Tibial nerve (tissue), 4 donors: Measurements from ENCODE around the gene CCBE1. TPM values are rescaled to one million over a fixed set of nuclear protein-coding genes. Genes with fewer than 3 reads are reported as not detected.
"Not testable (repeated sequence)": the region's sequence is repeated elsewhere in the genome, so short reads cannot be mapped to it uniquely, and the experiment has no call there.

Experiments
- DNase-seq, 2 donors: peaks; one replicate each; pipeline ENCODE4 v3.0.0-alpha.2; 2019; ENCODE audit warnings: low spot score in 2 of 2
- H3K27ac ChIP-seq, 4 donors: fragments of 200-600 bp; sonication (generic) in 3 of 4; one replicate each; pipeline ENCODE4 v1.5.1; 2017 to 2019; ENCODE audit warnings: mild to moderate bottlenecking in 1 of 4
- H3K27me3 ChIP-seq, 2 donors: fragments of 200-600 bp; sonication (generic) in 1 of 2; one replicate each; pipeline versions ENCODE4 v1.5.1 to v1.6.0; 2017 to 2019
- H3K36me3 ChIP-seq, 3 donors: fragments of 200-600 bp; sonication (generic); one replicate each; pipeline ENCODE4 v1.5.1; 2018 to 2019
- H3K4me1 ChIP-seq, 4 donors: fragments of 200-600 bp; sonication (generic) in 3 of 4; one replicate each; pipeline ENCODE4 v1.5.1; 2017 to 2019
- H3K4me3 ChIP-seq, 4 donors: fragments of 200-600 bp; sonication (generic) in 3 of 4; one replicate each; pipeline ENCODE4 v1.5.1; 2017 to 2019; ENCODE audit warnings: mild to moderate bottlenecking in 1 of 4, moderate library complexity in 1 of 4
- H3K9me3 ChIP-seq, 4 donors: fragments of 200-600 bp; sonication (generic) in 3 of 4; one replicate each; pipeline ENCODE4 v1.5.1; 2017 to 2019
- EP300 ChIP-seq, 2 donors: sonication (generic); formaldehyde crosslinking; IDR thresholded peaks; one replicate each; pipeline ENCODE4 v1.6.1; 2017; ENCODE audit warnings: antibody characterized with exemption in 2 of 2, mild to moderate bottlenecking in 1 of 2
- POLR2A ChIP-seq, 2 donors: fragments of 450-650 bp; IDR thresholded peaks; one replicate each; pipeline ENCODE4 v1.6.1; 2017; ENCODE audit warnings: antibody characterized with exemption in 2 of 2, mild to moderate bottlenecking in 2 of 2, moderate library complexity in 2 of 2
- WGBS, 2 donors: methylation state at CpG; one replicate each; pipeline ENCODE4 v1.1.5; 2018; 5-methylcytosine and 5-hydroxymethylcytosine counted together
- total RNA-seq, 4 donors: library from RNA; depleted of rRNA; stranded (reverse); fragments of >200 nt; gene quantifications; one replicate each; pipeline ENCODE4 v1.1.0, GENCODE V29; 2016
- TF ChIP-seq, protein P1 (sequence below), 5 experiments: fragments of 200-600 bp in 3 of 5; fragments of 450-650 bp in 2 of 5; sonication (generic) in 3 of 5; IDR thresholded peaks; one replicate each; pipeline ENCODE4 v1.5.1; 2016 to 2019; ENCODE audit warnings: antibody characterized with exemption in 5 of 5, mild to moderate bottlenecking in 3 of 5, moderate library complexity in 2 of 5

CCBE1 gene
- total RNA-seq, 4 donors from 2014 or later, result 0.30 to 3.9 (median 1.3) TPM

DNA sequence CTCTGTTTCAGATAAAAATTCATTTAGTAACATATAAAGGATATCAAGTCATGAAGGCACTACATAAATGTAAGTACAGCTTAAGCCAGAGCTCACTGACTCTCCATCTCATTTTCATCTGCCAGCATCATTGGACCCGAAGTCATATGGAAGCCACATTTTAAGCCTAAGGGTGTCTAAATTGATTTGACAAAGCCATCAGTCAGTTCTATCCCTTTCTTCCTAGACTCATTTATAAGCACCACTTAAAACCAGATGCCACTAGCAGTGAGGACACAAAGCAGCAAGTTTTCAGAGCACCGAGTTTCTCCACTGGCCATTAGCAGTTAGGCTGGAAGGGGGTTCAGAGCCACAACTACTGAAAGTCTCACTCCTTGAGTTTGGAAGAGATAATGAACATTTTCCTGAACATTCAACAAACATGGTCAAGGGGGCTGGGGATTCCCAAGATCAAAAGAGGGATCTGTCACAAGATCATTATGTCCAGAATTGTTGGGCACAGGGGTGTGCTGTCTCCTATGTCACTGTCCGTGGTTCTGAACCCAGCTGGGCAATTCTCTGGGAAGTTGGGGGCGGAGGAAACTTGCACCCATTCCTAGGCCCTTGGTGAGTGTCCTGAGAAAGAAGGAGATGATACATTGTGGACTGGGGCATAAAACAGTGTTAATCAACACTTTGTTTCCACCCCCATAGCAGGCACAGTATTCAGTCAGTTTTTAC, 179.6 kb downstream of the CCBE1 start:
- Histone ChIP-seq H3K4me1 (peaks cover 0 to 25% (median 2%) of the 10 kb centered on the region in 4 donors), H3K27ac (no peak overlapping the region), H3K4me3 (no peak overlapping the region), H3K9me3 (peaks cover 0 to 10% (median 1%) of the 10 kb centered on the region in 4 donors), H3K27me3 (no peaks in the 10 kb centered on the region), H3K36me3 (no peaks in the 10 kb centered on the region)
- 64 to 66% methylated on average over 4 of the region's 4 CpGs for WGBS, 2 donors
- DNase-seq, result no peak
- TF ChIP-seq POLR2A (IDR thresholded peaks at IDR 0.05), result no peak
- TF ChIP-seq, protein P1, sequence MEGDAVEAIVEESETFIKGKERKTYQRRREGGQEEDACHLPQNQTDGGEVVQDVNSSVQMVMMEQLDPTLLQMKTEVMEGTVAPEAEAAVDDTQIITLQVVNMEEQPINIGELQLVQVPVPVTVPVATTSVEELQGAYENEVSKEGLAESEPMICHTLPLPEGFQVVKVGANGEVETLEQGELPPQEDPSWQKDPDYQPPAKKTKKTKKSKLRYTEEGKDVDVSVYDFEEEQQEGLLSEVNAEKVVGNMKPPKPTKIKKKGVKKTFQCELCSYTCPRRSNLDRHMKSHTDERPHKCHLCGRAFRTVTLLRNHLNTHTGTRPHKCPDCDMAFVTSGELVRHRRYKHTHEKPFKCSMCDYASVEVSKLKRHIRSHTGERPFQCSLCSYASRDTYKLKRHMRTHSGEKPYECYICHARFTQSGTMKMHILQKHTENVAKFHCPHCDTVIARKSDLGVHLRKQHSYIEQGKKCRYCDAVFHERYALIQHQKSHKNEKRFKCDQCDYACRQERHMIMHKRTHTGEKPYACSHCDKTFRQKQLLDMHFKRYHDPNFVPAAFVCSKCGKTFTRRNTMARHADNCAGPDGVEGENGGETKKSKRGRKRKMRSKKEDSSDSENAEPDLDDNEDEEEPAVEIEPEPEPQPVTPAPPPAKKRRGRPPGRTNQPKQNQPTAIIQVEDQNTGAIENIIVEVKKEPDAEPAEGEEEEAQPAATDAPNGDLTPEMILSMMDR (IDR thresholded peaks at IDR 0.05), result no peak
- no peak for TF ChIP-seq EP300 (IDR thresholded peaks at IDR 0.05)

DNA sequence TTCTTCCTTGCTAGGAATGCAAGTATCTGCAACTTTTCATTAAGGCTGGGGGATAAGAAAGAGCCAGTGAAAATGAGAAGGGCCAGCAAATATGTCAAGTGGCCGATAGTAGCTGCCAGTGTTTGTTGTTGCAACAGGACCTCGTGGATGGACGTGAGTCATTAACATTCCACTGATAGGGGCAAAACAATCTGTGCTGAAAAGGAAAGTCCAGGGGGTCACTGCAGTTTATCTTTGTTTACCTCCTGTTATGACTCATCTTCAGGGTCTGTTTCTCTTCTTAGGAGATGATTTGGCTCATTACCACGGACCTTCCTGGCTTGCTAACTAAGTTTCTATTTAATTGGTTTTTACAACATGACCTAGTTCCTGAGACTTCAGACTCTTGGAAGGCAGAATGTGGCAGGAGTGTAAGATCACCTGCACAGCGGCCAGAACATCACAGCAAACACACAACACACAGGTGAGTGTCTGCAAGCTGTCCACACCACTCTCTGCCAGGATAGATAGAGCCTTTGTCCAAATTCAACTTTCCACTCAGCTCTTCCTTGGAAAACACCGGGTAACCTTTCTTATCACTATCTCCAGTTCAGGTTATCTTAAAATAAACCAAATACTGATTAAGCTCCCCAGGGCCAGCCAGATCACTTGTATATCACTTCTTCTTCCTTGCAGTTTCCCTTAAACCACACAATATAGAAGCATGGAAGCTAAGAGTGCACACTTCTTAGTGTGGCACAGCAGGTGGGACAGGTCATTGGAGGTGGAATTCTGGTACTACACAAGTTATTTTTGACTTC, 180.7 kb downstream of the CCBE1 start:
- peak in 1 of 2 donors; percentile 81 for TF ChIP-seq EP300 (IDR thresholded peaks at IDR 0.05)
- TF ChIP-seq, protein P1 (IDR thresholded peaks at IDR 0.05), result no peak
- no peak for TF ChIP-seq POLR2A (IDR thresholded peaks at IDR 0.05)
- H3K36me3 ChIP-seq, result no peaks in the 10 kb centered on the region
- DNase-seq, result peak in 1 of 2 donors; percentile 49
- H3K27ac ChIP-seq, result no peak overlapping the region
- peaks cover 0 to 25% (median 2%) of the 10 kb centered on the region in 4 donors for H3K4me1 ChIP-seq
- no peaks in the 10 kb centered on the region for H3K27me3 ChIP-seq
- H3K9me3 ChIP-seq, result peaks cover 0 to 10% (median 1%) of the 10 kb centered on the region in 4 donors
- WGBS, 2 donors, result 18 to 20% methylated on average over 6 of the region's 6 CpGs
- no peak overlapping the region for H3K4me3 ChIP-seq

DNA sequence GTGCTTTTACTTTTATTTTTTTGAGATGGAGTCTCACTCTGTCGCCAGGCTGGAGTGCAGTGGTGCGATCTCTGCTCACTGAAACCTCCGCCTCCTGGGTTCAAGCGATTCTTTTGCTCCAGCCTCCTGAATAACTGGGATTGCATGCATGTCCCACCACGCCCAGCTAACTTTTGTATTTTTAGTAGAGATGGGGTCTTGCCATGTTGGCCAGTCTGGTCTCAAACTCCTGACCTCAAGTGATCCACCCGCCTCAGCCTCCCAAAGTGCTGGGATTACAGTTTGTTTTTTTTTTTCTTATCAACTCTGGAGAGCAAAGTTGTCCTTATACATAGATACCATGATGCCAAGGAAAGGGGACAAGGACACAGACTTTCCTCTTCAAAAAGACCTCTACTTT, 181.3 kb downstream of the CCBE1 start:
- H3K36me3 ChIP-seq, H3K27ac ChIP-seq, DNase-seq, H3K4me3 ChIP-seq, H3K27me3 ChIP-seq, H3K9me3 ChIP-seq: not testable (repeated sequence)
- WGBS, 2 donors, result 84 to 85% methylated on average over 6 of the region's 6 CpGs
- H3K4me1 ChIP-seq, result peaks cover 0 to 25% (median 2%) of the 10 kb centered on the region in 4 donors

DNA sequence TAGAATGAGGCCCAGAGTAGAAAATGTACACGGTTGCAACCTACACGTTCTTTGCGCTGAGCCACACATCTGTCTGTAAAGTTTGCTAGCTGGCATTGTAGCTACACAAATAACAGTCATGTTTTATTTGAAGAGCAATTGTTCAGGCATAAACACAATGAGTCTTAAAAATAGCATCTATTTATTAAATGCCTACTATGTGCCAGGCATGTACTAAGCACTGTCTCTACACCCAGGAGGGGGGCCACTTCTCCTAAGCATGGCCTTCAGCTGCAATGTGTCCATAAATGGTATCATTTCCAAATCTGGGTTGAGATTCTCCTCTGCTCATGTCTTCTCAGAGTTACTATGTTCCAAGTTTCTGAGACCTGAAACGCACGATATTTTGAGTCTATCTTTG, 182.1 kb downstream of the CCBE1 start:
- peaks cover 0 to 6% (median under 1%) of the 10 kb centered on the region in 4 donors for H3K9me3 ChIP-seq
- H3K4me1 ChIP-seq, result peaks cover 0 to 25% (median 2%) of the 10 kb centered on the region in 4 donors
- H3K4me3 ChIP-seq, result no peak overlapping the region
- H3K27ac ChIP-seq, result no peak overlapping the region
- no peaks in the 10 kb centered on the region for H3K36me3 ChIP-seq
- no peaks in the 10 kb centered on the region for H3K27me3 ChIP-seq
- DNase-seq, result no peak
- no peak for TF ChIP-seq POLR2A (IDR thresholded peaks at IDR 0.05)
- TF ChIP-seq EP300 (IDR thresholded peaks at IDR 0.05), result no peak
- TF ChIP-seq, protein P1 (IDR thresholded peaks at IDR 0.05), result no peak
- 80 to 87% methylated on average over 5 of the region's 5 CpGs for WGBS, 2 donors

DNA sequence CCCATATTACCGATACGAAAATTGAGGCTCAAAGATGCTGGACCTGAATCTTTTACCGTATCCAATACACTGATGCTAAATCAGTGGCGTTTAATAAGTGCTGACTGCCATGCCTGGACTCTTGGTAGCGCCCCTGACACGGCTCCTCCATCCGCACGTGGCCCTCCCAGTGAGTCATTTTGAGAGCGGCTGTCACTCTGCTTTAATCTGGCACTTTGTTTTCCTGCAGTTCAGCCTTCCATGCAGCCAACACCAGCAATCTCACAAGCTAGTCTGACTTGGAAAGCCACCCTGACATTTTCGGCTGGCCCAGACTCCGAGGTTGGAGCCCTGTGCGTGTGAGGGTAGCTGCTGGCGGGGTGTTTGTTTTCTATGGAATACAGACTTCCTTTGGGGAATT, 183.0 kb downstream of the CCBE1 start:
- WGBS, 2 donors, result 39 to 43% methylated on average over 13 of the region's 13 CpGs
- peaks cover 0 to 25% (median 2%) of the 10 kb centered on the region in 4 donors for H3K4me1 ChIP-seq

More for the DNA sequence above, 183.0 kb downstream of the CCBE1 start:
- H3K4me3 ChIP-seq, result no peak overlapping the region
- DNase-seq, result peak; percentile 43 to 74
- H3K36me3 ChIP-seq, result no peaks in the 10 kb centered on the region
- H3K27me3 ChIP-seq, result no peaks in the 10 kb centered on the region
- H3K27ac ChIP-seq, result peak overlapping the region in 1 of 4 donors; percentile 5
- peak in 1 of 2 donors; percentile 58 for TF ChIP-seq EP300 (IDR thresholded peaks at IDR 0.05)
- TF ChIP-seq, protein P1 (IDR thresholded peaks at IDR 0.05), result no peak
- no peaks in the 10 kb centered on the region for H3K9me3 ChIP-seq
